ENCODE measurements around the gene KCNIP3.
"Not testable (repeated sequence)": the region's sequence is repeated elsewhere in the genome, so short reads cannot be mapped to it uniquely, and the experiment has no call there.

The KCNIP3 gene

GRCh38 chr2:95296880-95297487, at the start of gene KCNIP3:
TSS of gene KCNIP3 (plus strand) at chr2:95297347. CDS start at chr2:95297439, 92 bp downstream.
- DNase-seq (ENCODE audit: low read depth) = no peak

GRCh38 chr2:95258271-95258670, 38.9 kb upstream of the KCNIP3 start:
- DNase-seq (ENCODE audit: low read depth) = no peak

- no peak for DNase-seq (ENCODE audit: low read depth)
Observed at GRCh38 chr2:95260028-95261023, 36.8 kb upstream of the KCNIP3 start.

- DNase-seq (ENCODE audit: low read depth) = no peak
Observed at GRCh38 chr2:95261602-95262001, 35.5 kb upstream of the KCNIP3 start.

- DNase-seq (ENCODE audit: low read depth) = no peak
Observed at GRCh38 chr2:95262896-95263542, 34.1 kb upstream of the KCNIP3 start.

GRCh38 chr2:95264624-95265023, 32.5 kb upstream of the KCNIP3 start:
- no peak for DNase-seq (ENCODE audit: low read depth)

- no peak for DNase-seq (ENCODE audit: low read depth)
Observed at GRCh38 chr2:95265182-95265581, 32.0 kb upstream of the KCNIP3 start.

GRCh38 chr2:95266781-95267430, 30.2 kb upstream of the KCNIP3 start:
- DNase-seq (ENCODE audit: low read depth) = no peak

- no peak for DNase-seq (ENCODE audit: low read depth)
Observed at GRCh38 chr2:95267458-95268210, 29.5 kb upstream of the KCNIP3 start.

GRCh38 chr2:95268211-95269035, 28.7 kb upstream of the KCNIP3 start:
- DNase-seq (ENCODE audit: low read depth) = no peak

- DNase-seq (ENCODE audit: low read depth) = no peak
Observed at GRCh38 chr2:95269036-95269680, 28.0 kb upstream of the KCNIP3 start.

GRCh38 chr2:95269745-95270144, 27.4 kb upstream of the KCNIP3 start:
- DNase-seq (ENCODE audit: low read depth) = not testable (repeated sequence)

- no peak for DNase-seq (ENCODE audit: low read depth)
Observed at GRCh38 chr2:95270541-95271081, 26.5 kb upstream of the KCNIP3 start.

- no peak for DNase-seq (ENCODE audit: low read depth)
Observed at GRCh38 chr2:95271381-95271971, 25.7 kb upstream of the KCNIP3 start.

GRCh38 chr2:95272299-95272751, 24.8 kb upstream of the KCNIP3 start:
- no peak for DNase-seq (ENCODE audit: low read depth)

- no peak for DNase-seq (ENCODE audit: low read depth)
Observed at GRCh38 chr2:95272781-95273180, 24.4 kb upstream of the KCNIP3 start.

- DNase-seq (ENCODE audit: low read depth) = no peak
Observed at GRCh38 chr2:95273566-95274290, 23.4 kb upstream of the KCNIP3 start.
